ENCODE measurements around the gene PTPRJ.
"Not testable (repeated sequence)": the region's sequence is repeated elsewhere in the genome, so short reads cannot be mapped to it uniquely, and the experiment has no call there.

PTPRJ gene

GRCh38 chr11:47980088-47980906 is at the start of gene PTPRJ:
Gene PTPRJ, plus strand, starts transcription at chr11:47980559. Its CDS starts 354 bp downstream, at chr11:47980913.
- Histone ChIP-seq H3K36me3 (ENCODE audit: insufficient read depth, low read length) (no peaks in the 10 kb centered on the region), H3K4me3 (ENCODE audit: low read length) (peak within 1 kb of the TSS; percentile 60), H3K4me1 (ENCODE audit: insufficient read depth, low read length) (peaks cover 9% of the 10 kb centered on the region), H2AFZ (ENCODE audit: low read depth, low read length) (peak within 1 kb of the TSS; percentile 44), H3K27me3 (ENCODE audit: insufficient read depth, low read length) (no peaks in the 10 kb centered on the region), H3K9me3 (ENCODE audit: low read length) (no peaks in the 10 kb centered on the region)

DNA sequence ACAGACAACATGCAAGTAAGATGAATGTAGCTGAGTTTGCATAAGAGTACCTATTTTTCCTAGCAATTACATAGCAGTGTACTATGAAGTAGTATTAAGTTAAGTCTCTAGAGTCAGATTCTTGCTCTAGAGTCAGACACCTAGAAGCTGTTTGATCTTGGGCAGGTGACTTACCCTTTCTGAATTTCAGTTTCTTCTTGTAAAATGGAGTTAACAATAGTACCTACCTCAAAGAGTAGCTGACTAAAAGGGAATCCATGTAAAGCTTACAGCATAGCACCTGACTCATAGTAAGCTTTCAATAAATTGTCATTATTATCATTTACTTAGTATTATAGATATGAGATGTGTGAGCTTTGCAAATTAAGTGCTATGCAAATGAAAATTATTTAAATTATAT is 47.8 kb upstream of the PTPRJ start:
- Histone ChIP-seq H2AFZ (ENCODE audit: low read depth, low read length) (no peak overlapping the region), H3K9me3 (ENCODE audit: low read length) (no peaks in the 10 kb centered on the region), H3K36me3 (ENCODE audit: insufficient read depth, low read length) (no peaks in the 10 kb centered on the region), H3K4me3 (ENCODE audit: low read length) (no peak overlapping the region), H3K27me3 (ENCODE audit: insufficient read depth, low read length) (no peaks in the 10 kb centered on the region), H3K4me1 (ENCODE audit: insufficient read depth, low read length) (no peaks in the 10 kb centered on the region)

- H3K27me3 ChIP-seq (ENCODE audit: insufficient read depth, low read length); H2AFZ ChIP-seq (ENCODE audit: low read depth, low read length): not testable (repeated sequence)
Measured at GRCh38 chr11:47933797-47934196, 46.6 kb upstream of the PTPRJ start.

DNA sequence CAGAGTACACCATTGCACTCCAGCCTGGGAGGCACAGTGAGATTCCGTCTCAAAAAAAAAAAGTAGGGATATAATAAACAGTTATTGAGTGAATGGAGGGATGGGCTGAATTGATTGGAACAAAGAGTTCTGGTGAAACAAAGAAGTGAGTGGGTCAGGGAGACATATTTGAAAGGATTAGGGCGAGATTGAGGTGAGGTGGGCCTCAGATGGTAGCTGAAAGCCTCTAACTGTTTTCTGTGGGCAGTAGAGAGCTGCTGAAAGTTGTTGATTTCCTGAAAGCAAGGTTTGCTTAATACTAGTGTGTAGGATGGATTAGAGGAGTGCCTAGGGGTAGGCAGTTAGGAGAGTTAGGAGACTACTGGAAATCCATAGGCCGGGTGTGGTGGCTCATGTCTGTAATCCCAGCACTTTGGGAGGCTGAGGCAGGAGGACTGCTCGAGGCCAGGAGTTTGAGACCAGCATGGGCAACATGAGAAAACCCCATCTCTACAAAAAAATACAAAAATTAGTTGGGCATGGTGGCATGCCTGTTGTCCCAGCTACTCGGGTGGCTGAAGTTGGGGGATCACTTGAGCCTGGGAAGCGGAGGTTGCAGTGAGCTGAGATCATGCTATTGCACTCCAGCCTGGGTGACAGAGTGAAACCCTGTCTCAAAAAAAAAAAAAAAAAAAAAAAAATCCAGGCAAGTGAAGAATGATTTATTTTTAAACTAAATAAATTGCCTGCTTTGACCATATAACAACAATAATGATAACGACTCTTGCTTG is 41.4 kb upstream of the PTPRJ start:
- Histone ChIP-seq H3K9me3 (ENCODE audit: low read length) (no peaks in the 10 kb centered on the region), H2AFZ (ENCODE audit: low read depth, low read length) (no peak overlapping the region), H3K4me3 (ENCODE audit: low read length) (no peak overlapping the region)

More at GRCh38 chr11:47933797-47934196, 46.6 kb upstream of the PTPRJ start:
- H3K36me3 ChIP-seq (ENCODE audit: insufficient read depth, low read length); H3K4me1 ChIP-seq (ENCODE audit: insufficient read depth, low read length); H3K4me3 ChIP-seq (ENCODE audit: low read length); H3K9me3 ChIP-seq (ENCODE audit: low read length): not testable (repeated sequence)

DNA sequence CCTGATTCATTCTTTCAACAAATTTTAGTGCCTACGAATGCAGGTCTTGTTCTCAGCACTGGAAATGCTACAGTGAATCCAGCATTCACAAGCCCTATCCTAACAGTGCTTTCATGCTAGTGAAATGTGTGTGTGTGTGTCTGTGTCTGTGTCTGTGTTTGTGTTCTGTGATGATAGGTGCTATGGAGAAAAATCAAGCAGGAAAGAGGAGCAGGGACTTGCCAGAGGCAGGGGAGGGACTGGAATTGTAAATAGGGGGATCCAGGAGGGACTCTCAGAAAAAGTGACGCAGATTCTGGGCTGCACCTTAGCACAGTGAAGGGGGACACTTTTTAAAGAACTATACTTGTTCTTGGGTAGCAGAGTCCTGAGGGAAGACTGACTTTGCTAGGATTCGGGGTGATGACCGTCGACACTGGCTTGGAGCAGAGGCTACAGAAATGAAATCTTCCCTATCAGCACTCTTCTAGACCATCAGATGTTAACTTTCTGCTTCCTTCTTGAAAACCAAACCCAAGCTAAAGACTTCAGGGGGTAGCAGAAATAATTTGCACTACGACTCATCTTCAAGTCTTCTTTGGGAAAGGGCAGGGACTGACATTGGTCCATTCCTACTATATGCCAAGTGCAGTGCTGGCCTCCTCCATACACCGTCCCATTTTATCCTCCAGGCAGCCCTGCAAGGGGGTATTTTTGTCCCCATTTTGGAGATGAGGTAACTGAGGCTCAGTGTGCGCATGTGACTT is 39.3 kb upstream of the PTPRJ start:
- no peaks in the 10 kb centered on the region for H3K36me3 ChIP-seq (ENCODE audit: insufficient read depth, low read length)

More for the DNA sequence above, 41.4 kb upstream of the PTPRJ start:
- Histone ChIP-seq H3K4me1 (ENCODE audit: insufficient read depth, low read length) (no peaks in the 10 kb centered on the region), H3K27me3 (ENCODE audit: insufficient read depth, low read length) (no peaks in the 10 kb centered on the region), H3K36me3 (ENCODE audit: insufficient read depth, low read length) (no peaks in the 10 kb centered on the region)

DNA sequence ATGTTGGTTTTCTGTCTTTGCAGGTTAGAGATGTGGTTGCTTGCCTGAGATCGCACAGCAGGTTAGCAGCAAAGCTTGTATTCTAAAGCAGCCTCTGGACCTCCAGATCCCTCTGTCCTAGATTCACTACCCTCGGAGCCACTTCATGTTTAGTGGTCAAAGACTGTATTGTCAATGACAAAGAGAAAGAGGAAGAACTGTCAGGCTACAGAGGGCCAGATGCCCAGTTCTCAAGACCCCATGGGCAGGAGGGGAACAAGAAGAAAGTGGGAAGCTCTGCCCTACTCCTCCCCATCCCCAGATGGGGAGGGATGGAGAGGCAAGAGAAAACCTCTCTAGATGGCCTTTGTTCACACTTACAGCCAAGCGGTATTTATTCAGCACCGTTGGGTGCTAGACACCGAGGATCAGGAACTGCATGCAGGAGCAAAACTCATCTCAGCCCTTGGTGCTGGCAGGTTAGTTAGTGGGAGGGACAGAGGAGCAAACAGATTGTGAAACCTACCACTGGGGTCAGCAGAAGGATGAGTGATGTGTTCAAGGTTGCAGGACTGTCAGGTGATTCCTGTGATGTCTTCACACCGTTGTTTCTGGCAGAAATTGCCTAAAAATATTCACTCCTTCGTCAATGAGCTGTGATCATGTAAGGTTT is 38.3 kb upstream of the PTPRJ start:
- H3K27me3 ChIP-seq (ENCODE audit: insufficient read depth, low read length): no peaks in the 10 kb centered on the region
- no peak overlapping the region for H2AFZ ChIP-seq (ENCODE audit: low read depth, low read length)
- H3K4me3 ChIP-seq (ENCODE audit: low read length): no peak overlapping the region
- no peaks in the 10 kb centered on the region for H3K4me1 ChIP-seq (ENCODE audit: insufficient read depth, low read length)
- no peaks in the 10 kb centered on the region for H3K9me3 ChIP-seq (ENCODE audit: low read length)
- no peaks in the 10 kb centered on the region for H3K36me3 ChIP-seq (ENCODE audit: insufficient read depth, low read length)

More for the DNA sequence above, 39.3 kb upstream of the PTPRJ start:
- Histone ChIP-seq H3K4me3 (ENCODE audit: low read length) (no peak overlapping the region), H3K9me3 (ENCODE audit: low read length) (no peaks in the 10 kb centered on the region), H2AFZ (ENCODE audit: low read depth, low read length) (no peak overlapping the region), H3K27me3 (ENCODE audit: insufficient read depth, low read length) (no peaks in the 10 kb centered on the region), H3K4me1 (ENCODE audit: insufficient read depth, low read length) (no peaks in the 10 kb centered on the region)

GRCh38 chr11:47943721-47944586 is 36.4 kb upstream of the PTPRJ start:
- Histone ChIP-seq H3K27me3 (ENCODE audit: insufficient read depth, low read length) (no peaks in the 10 kb centered on the region), H3K4me3 (ENCODE audit: low read length) (no peak overlapping the region), H3K4me1 (ENCODE audit: insufficient read depth, low read length) (no peaks in the 10 kb centered on the region), H3K36me3 (ENCODE audit: insufficient read depth, low read length) (no peaks in the 10 kb centered on the region), H3K9me3 (ENCODE audit: low read length) (no peaks in the 10 kb centered on the region), H2AFZ (ENCODE audit: low read depth, low read length) (peak overlapping the region; percentile 5)

- no peak overlapping the region for H3K4me3 ChIP-seq (ENCODE audit: low read length)
- H3K4me1 ChIP-seq (ENCODE audit: insufficient read depth, low read length): no peaks in the 10 kb centered on the region
- H2AFZ ChIP-seq (ENCODE audit: low read depth, low read length): no peak overlapping the region
- H3K27me3 ChIP-seq (ENCODE audit: insufficient read depth, low read length): no peaks in the 10 kb centered on the region
- no peaks in the 10 kb centered on the region for H3K9me3 ChIP-seq (ENCODE audit: low read length)
- H3K36me3 ChIP-seq (ENCODE audit: insufficient read depth, low read length): no peaks in the 10 kb centered on the region
Measured at GRCh38 chr11:47944632-47945031, 35.7 kb upstream of the PTPRJ start.

GRCh38 chr11:47946682-47947559 is 33.4 kb upstream of the PTPRJ start:
- Histone ChIP-seq H3K36me3 (ENCODE audit: insufficient read depth, low read length) (no peaks in the 10 kb centered on the region), H3K4me3 (ENCODE audit: low read length) (no peak overlapping the region), H2AFZ (ENCODE audit: low read depth, low read length) (no peak overlapping the region), H3K9me3 (ENCODE audit: low read length) (no peaks in the 10 kb centered on the region), H3K4me1 (ENCODE audit: insufficient read depth, low read length) (no peaks in the 10 kb centered on the region), H3K27me3 (ENCODE audit: insufficient read depth, low read length) (no peaks in the 10 kb centered on the region)

GRCh38 chr11:47948137-47948536 is 32.2 kb upstream of the PTPRJ start:
- Histone ChIP-seq H3K4me3 (ENCODE audit: low read length) (no peak overlapping the region), H2AFZ (ENCODE audit: low read depth, low read length) (no peak overlapping the region), H3K36me3 (ENCODE audit: insufficient read depth, low read length) (no peaks in the 10 kb centered on the region), H3K4me1 (ENCODE audit: insufficient read depth, low read length) (no peaks in the 10 kb centered on the region), H3K9me3 (ENCODE audit: low read length) (no peaks in the 10 kb centered on the region), H3K27me3 (ENCODE audit: insufficient read depth, low read length) (no peaks in the 10 kb centered on the region)

DNA sequence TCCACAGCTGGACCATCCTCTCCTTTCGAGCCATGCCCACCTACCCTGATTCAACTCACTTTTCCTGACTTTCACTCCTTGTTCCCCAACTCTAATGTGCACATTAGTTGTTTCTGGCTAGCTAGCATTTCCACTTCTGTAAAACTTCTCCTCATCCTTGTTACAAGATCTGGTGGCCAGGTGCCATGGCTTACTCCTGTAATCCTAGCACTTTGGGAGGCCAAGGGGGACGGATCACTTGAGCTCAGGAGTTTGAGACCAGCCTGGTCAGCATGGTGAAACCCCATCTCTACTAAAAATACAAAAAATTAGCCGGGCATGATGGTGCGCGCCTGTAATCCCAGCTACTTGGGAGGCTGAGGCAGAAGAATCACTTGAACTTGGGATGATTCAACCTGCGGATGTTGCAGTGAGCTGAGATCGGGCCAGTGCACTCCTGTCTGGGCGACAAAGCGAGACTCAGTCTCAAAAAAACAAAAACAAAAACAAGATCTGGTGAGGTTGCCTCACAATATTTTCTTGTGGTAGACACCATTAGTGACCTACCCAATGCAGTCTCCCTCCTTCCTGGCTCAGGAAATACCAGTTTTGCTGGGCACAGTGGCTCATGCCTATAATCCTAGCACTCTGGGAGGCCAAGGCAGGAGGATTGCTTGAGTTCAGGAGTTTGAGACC is 31.2 kb upstream of the PTPRJ start:
- not testable (repeated sequence) for H2AFZ ChIP-seq (ENCODE audit: low read depth, low read length); H3K36me3 ChIP-seq (ENCODE audit: insufficient read depth, low read length); H3K4me1 ChIP-seq (ENCODE audit: insufficient read depth, low read length); H3K9me3 ChIP-seq (ENCODE audit: low read length); H3K4me3 ChIP-seq (ENCODE audit: low read length); H3K27me3 ChIP-seq (ENCODE audit: insufficient read depth, low read length)

Data from neuron (in vitro differentiated cells).